ENCODE results near the gene SLC25A43.

GRCh38 chrX:119467433-119467832 is 68.3 kb downstream of the SLC25A43 start:
- no peak for TF ChIP-seq EZH2 (IDR thresholded peaks at IDR 0.05; ENCODE audit: insufficient read depth, poor library complexity, severe bottlenecking)
- no peak for TF ChIP-seq EZH2phosphoT487 (IDR thresholded peaks at IDR 0.05; ENCODE audit: insufficient read depth, low read depth)
